GM12878 (cell line): ENCODE data around the gene S1PR1. TPM values are rescaled to one million over a fixed set of nuclear protein-coding genes. Genes with fewer than 3 reads are reported as not detected.

Experiments
- CHD2 ChIP-seq: IDR thresholded peaks from 2 replicates; pipeline ENCODE4 v1.6.1; 2011; ENCODE audit warnings: low read depth, low read length, improper control_type of control experiment, borderline replicate concordance
- CREB1 ChIP-seq: IDR thresholded peaks from 2 replicates; pipeline ENCODE4 v1.6.1; 2012; ENCODE audit warnings: low read depth, mild to moderate bottlenecking, inconsistent platforms
- CREM ChIP-seq: IDR thresholded peaks from 2 replicates; pipeline ENCODE4 v1.6.1; 2014; ENCODE audit warnings: antibody characterized with exemption, low read depth
- EED ChIP-seq: sonication (generic); IDR thresholded peaks from 2 replicates; pipeline ENCODE4 v1.6.1; 2016; ENCODE audit warnings: antibody characterized with exemption, low read depth
- EP300 ChIP-seq, 2 experiments: fragments of 150-350 bp in 1 of 2; IDR thresholded peaks; 2 replicates each; pipeline ENCODE4 v1.6.1; 2011 to 2012; ENCODE audit warnings: low read depth in 2 of 2, low read length in 2 of 2, borderline replicate concordance in 1 of 2, improper control_type of control experiment in 1 of 2, inconsistent platforms in 1 of 2; ENCODE audit not compliant: control insufficient read depth in 1 of 2
- GATAD2B ChIP-seq: fragments of 450-650 bp; conservative IDR thresholded peaks from 2 replicates; pipeline ENCODE4 v1.6.1; 2017; ENCODE audit warnings: low read depth, mild to moderate bottlenecking, moderate library complexity
- HDAC6 ChIP-seq: fragments of 200-600 bp; sonication (generic); IDR thresholded peaks from one replicate; pipeline ENCODE4 v1.8.0; 2017; ENCODE audit warnings: antibody characterized with exemption; ENCODE audit not compliant: unreplicated experiment
- IKZF2 ChIP-seq, 2 experiments: fragments of 450-650 bp; IDR thresholded peaks; 2 replicates each; pipeline ENCODE4 v1.6.1; 2017; ENCODE audit warnings: mild to moderate bottlenecking in 2 of 2, moderate library complexity in 2 of 2
- LARP7 ChIP-seq: fragments of 450-650 bp; IDR thresholded peaks from 2 replicates; pipeline ENCODE4 v1.6.1; 2017; ENCODE audit warnings: mild to moderate bottlenecking
- MEF2A ChIP-seq: IDR thresholded peaks from 2 replicates; pipeline ENCODE4 v1.6.1; 2011; ENCODE audit warnings: low read depth, mild to moderate bottlenecking, low read length, moderate library complexity; ENCODE audit not compliant: insufficient read depth
- NFYB ChIP-seq: IDR thresholded peaks from 2 replicates; pipeline ENCODE4 v1.6.1; 2011; ENCODE audit warnings: low read depth, mild to moderate bottlenecking, low read length, improper control_type of control experiment, moderate library complexity; ENCODE audit not compliant: insufficient read depth
- POLR2AphosphoS5 ChIP-seq: IDR thresholded peaks from 2 replicates; pipeline ENCODE4 v1.6.1; 2011; ENCODE audit warnings: mild to moderate bottlenecking, low read length, inconsistent platforms
- POU2F2 ChIP-seq: IDR thresholded peaks from 3 replicates; pipeline ENCODE4 v1.6.1; 2011; ENCODE audit warnings: low read depth, mild to moderate bottlenecking, low read length, borderline replicate concordance
- RAD21 ChIP-seq: IDR thresholded peaks from 2 replicates; pipeline ENCODE4 v1.6.1; 2011; ENCODE audit warnings: mild to moderate bottlenecking, low read depth, low read length, moderate library complexity; ENCODE audit not compliant: insufficient read depth
- SIX5 ChIP-seq: IDR thresholded peaks from 2 replicates; pipeline ENCODE4 v1.6.1; 2011; ENCODE audit warnings: mild to moderate bottlenecking, low read depth, low read length, moderate library complexity; ENCODE audit not compliant: severe bottlenecking
- SRF ChIP-seq, 2 experiments: IDR thresholded peaks; 2 replicates each; pipeline ENCODE4 v1.6.1; 2011; ENCODE audit warnings: low read depth in 2 of 2, low read length in 2 of 2, mild to moderate bottlenecking in 1 of 2, moderate library complexity in 1 of 2
- TAF1 ChIP-seq: IDR thresholded peaks from 2 replicates; pipeline ENCODE4 v1.6.1; 2011; ENCODE audit warnings: mild to moderate bottlenecking, low read depth, low read length, borderline replicate concordance
- TCF7 ChIP-seq: IDR thresholded peaks from 2 replicates; pipeline ENCODE4 v1.6.1; 2014; ENCODE audit warnings: antibody characterized with exemption, borderline replicate concordance
- WRNIP1 ChIP-seq: IDR thresholded peaks from 2 replicates; pipeline ENCODE4 v1.6.1; 2011; ENCODE audit warnings: low read depth, low read length, improper control_type of control experiment, borderline replicate concordance
- ZBED1 ChIP-seq: IDR thresholded peaks from 2 replicates; pipeline ENCODE4 v1.6.1; 2016; ENCODE audit warnings: borderline replicate concordance
- polyA plus RNA-seq, 11 experiments: library from polyadenylated mRNA; depleted of rRNA in 4 of 11; unstranded in 6 of 11; stranded (reverse) in 5 of 11; fragments of >200 nt; fragmentation: Nextera tagmentation in 4 of 11; fragmentation: Illumina TruSeq in 1 of 11; extraction: Ambion mirVana in 4 of 11; extraction: Trizol in 1 of 11; gene quantifications; 1 replicate in 1 of 11; 2 replicates in 10 of 11; pipeline versions ENCODE4 v1.2.1 to v1.2.3, GENCODE V29; 2011 to 2016; ENCODE audit warnings: inconsistent platforms in 2 of 11, missing spikeins in 2 of 11, low read depth in 1 of 11
- total RNA-seq, 4 experiments: library from RNA; depleted of rRNA in 3 of 4; stranded (reverse); fragments of >200 nt in 3 of 4; fragmentation: Illumina TruSeq in 1 of 4; extraction: Trizol in 1 of 4; gene quantifications; 2 replicates each; pipeline versions ENCODE4 v1.2.1 to v1.2.3, GENCODE V29; 2013 to 2021
- TF ChIP-seq, protein P1 (sequence below): fragments of 450-650 bp; IDR thresholded peaks from 2 replicates; pipeline ENCODE4 v1.6.1; 2014; ENCODE audit warnings: mild to moderate bottlenecking
- TF ChIP-seq, protein P2 (sequence below): fragments of 450-650 bp; IDR thresholded peaks from 2 replicates; pipeline ENCODE4 v1.6.1; 2017; ENCODE audit warnings: mild to moderate bottlenecking
- TF ChIP-seq, protein P3 (sequence below): fragments of 450-650 bp; IDR thresholded peaks from 2 replicates; pipeline ENCODE4 v1.6.1; 2018; ENCODE audit warnings: borderline replicate concordance, mild to moderate bottlenecking; ENCODE audit not compliant: partially characterized antibody

The S1PR1 gene
- total and polyA plus RNA-seq, 10 of the 15 experiments (the other 5 are each of a cell fraction or from before 2014, with no cell fraction given) = 3.8 to 59.4 (median 30.7) TPM

DNA sequence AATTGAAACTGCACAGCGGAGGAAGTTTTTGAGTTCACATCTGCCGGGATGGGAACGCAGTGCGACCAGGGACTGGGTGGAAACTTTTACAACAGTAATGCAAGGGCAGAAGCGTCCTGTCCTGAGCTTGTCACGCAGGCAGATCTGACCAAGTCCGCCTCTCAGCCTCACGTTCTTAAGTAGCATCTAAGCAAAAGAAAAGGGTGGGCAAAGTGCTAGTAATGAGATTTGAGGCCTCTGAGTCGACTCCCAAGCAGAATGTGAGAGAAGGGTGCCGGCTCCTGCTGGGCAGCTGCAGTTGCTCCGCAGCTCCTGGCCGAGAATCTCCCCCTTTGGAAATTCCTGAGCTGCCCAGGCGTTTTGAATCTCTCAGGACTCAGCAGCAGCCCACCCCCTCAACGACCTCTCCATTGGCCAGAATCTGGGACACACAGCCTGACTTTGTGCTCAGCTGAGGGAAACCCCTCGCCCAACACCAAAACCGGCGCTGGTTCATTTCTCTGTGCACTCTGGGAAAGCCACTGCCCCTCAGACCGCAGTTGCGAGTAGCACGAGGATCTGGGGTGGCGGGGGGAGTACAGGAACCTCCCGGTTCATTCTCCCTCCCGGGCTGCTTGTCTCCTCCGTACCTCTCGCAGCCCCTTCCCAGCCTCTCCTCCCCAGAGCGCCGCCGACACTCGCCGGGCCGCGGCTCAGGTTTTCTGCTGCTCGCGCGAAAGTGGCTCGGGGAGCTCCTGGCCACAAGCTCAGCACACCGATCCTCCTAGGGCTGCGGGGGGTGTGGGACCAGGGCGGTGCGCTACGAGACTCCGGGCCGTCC lies 913 bp upstream of the S1PR1 start (continued):
- TF ChIP-seq, protein P1, sequence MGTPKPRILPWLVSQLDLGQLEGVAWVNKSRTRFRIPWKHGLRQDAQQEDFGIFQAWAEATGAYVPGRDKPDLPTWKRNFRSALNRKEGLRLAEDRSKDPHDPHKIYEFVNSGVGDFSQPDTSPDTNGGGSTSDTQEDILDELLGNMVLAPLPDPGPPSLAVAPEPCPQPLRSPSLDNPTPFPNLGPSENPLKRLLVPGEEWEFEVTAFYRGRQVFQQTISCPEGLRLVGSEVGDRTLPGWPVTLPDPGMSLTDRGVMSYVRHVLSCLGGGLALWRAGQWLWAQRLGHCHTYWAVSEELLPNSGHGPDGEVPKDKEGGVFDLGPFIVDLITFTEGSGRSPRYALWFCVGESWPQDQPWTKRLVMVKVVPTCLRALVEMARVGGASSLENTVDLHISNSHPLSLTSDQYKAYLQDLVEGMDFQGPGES = no peak
- TF ChIP-seq, protein P2, sequence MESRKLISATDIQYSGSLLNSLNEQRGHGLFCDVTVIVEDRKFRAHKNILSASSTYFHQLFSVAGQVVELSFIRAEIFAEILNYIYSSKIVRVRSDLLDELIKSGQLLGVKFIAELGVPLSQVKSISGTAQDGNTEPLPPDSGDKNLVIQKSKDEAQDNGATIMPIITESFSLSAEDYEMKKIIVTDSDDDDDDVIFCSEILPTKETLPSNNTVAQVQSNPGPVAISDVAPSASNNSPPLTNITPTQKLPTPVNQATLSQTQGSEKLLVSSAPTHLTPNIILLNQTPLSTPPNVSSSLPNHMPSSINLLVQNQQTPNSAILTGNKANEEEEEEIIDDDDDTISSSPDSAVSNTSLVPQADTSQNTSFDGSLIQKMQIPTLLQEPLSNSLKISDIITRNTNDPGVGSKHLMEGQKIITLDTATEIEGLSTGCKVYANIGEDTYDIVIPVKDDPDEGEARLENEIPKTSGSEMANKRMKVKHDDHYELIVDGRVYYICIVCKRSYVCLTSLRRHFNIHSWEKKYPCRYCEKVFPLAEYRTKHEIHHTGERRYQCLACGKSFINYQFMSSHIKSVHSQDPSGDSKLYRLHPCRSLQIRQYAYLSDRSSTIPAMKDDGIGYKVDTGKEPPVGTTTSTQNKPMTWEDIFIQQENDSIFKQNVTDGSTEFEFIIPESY = no peak
- TF ChIP-seq RAD21 = 0 out of 2 replicates have a peak, but pooled peaks have one; percentile 6
- no peak for TF ChIP-seq TCF7
- TF ChIP-seq IKZF2 (IDR thresholded peaks at IDR 0.05) = peak; percentile 59 to 67; a peak in 2 of 4 replicates
- TF ChIP-seq, protein P3, sequence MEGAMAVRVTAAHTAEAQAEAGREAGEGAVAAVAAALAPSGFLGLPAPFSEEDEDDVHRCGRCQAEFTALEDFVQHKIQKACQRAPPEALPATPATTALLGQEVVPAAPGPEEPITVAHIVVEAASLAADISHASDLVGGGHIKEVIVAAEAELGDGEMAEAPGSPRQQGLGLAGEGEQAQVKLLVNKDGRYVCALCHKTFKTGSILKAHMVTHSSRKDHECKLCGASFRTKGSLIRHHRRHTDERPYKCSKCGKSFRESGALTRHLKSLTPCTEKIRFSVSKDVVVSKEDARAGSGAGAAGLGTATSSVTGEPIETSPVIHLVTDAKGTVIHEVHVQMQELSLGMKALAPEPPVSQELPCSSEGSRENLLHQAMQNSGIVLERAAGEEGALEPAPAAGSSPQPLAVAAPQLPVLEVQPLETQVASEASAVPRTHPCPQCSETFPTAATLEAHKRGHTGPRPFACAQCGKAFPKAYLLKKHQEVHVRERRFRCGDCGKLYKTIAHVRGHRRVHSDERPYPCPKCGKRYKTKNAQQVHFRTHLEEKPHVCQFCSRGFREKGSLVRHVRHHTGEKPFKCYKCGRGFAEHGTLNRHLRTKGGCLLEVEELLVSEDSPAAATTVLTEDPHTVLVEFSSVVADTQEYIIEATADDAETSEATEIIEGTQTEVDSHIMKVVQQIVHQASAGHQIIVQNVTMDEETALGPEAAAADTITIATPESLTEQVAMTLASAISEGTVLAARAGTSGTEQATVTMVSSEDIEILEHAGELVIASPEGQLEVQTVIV = no peak
- peak in 1 of 2 experiments; percentile 54; a peak in 1 of 4 replicates for TF ChIP-seq SRF (IDR thresholded peaks at IDR 0.05; ENCODE audit: low read depth in 2 of 2, low read length in 2 of 2)
- TF ChIP-seq WRNIP1 = no peak
- no peak for TF ChIP-seq CHD2
- TF ChIP-seq ZBED1 = peak; percentile 94
- TF ChIP-seq SIX5 = no peak
- TF ChIP-seq EP300 (IDR thresholded peaks at IDR 0.05; ENCODE audit: borderline replicate concordance in 1 of 2, control insufficient read depth in 1 of 2, low read depth in 2 of 2, low read length in 2 of 2) = peak in 1 of 2 experiments; percentile 49; a peak in 1 of 4 replicates
- peak; percentile 85; the same call in 1 of the 2 replicates for TF ChIP-seq CREM
- 0 out of 2 replicates have a peak, but pooled peaks have one; percentile 18 for TF ChIP-seq NFYB
- peak; percentile 81 for TF ChIP-seq POLR2AphosphoS5
- 0 out of 2 replicates have a peak, but pooled peaks have one; percentile 34 for TF ChIP-seq GATAD2B
- TF ChIP-seq EED = peak; percentile 95
- TF ChIP-seq TAF1 = peak; percentile 61; the same call in 1 of the 2 replicates
- TF ChIP-seq LARP7 = 0 out of 2 replicates have a peak, but pooled peaks have one; percentile 33
- peak; percentile 65 for TF ChIP-seq CREB1
- peak; percentile 7 for TF ChIP-seq HDAC6
- no peak for TF ChIP-seq MEF2A
- TF ChIP-seq POU2F2 = peak; percentile 34; the same call in 1 of the 3 replicates
